HG02943 (cell line): Measurements from ENCODE around the gene WAC.
"Not testable (repeated sequence)": the region's sequence is repeated elsewhere in the genome, so short reads cannot be mapped to it uniquely, and the experiment has no call there.

ENCODE experiments used
- ATAC-seq: cut with Tn5 transposase; IDR thresholded peaks from one replicate; pipeline ENCODE4 v1.9.1; 2021; ENCODE audit warnings: mild to moderate bottlenecking, low read depth, moderate library complexity; ENCODE audit not compliant: unreplicated experiment

The WAC gene

GRCh38 chr10:28604567-28605536 is 71.9 kb downstream of the WAC start:
- ATAC-seq: no peak

GRCh38 chr10:28606568-28606967 is 73.7 kb downstream of the WAC start:
- no peak for ATAC-seq

GRCh38 chr10:28609636-28610035 is 76.7 kb downstream of the WAC start:
- ATAC-seq: not testable (repeated sequence)

- no peak for ATAC-seq
Observed at GRCh38 chr10:28612877-28613276, 80.0 kb downstream of the WAC start.

- no peak for ATAC-seq
Observed at GRCh38 chr10:28616514-28616913, 83.6 kb downstream of the WAC start.

- no peak for ATAC-seq
Observed at GRCh38 chr10:28619455-28619854, 86.5 kb downstream of the WAC start.

- ATAC-seq: no peak
Observed at GRCh38 chr10:28620251-28620650, 87.3 kb downstream of the WAC start.

GRCh38 chr10:28623483-28623882 is 90.6 kb downstream of the WAC start:
- ATAC-seq: no peak

- ATAC-seq: no peak
Observed at GRCh38 chr10:28624351-28624750, 91.4 kb downstream of the WAC start.

GRCh38 chr10:28627102-28627501 is 94.2 kb downstream of the WAC start:
- no peak for ATAC-seq

- ATAC-seq: peak; percentile 62
Observed at GRCh38 chr10:28628184-28628893, 95.4 kb downstream of the WAC start.

GRCh38 chr10:28631896-28632583 is 99.1 kb downstream of the WAC start:
- ATAC-seq: no peak

- ATAC-seq: no peak
Observed at GRCh38 chr10:28632584-28632945, 99.6 kb downstream of the WAC start.

- ATAC-seq: no peak
Observed at GRCh38 chr10:28633750-28634149, 100.8 kb downstream of the WAC start.

GRCh38 chr10:28637346-28637745 is 104.4 kb downstream of the WAC start:
- no peak for ATAC-seq

GRCh38 chr10:28638392-28638791 is 105.5 kb downstream of the WAC start:
- ATAC-seq: no peak

GRCh38 chr10:28640551-28640950 is 107.6 kb downstream of the WAC start:
- ATAC-seq: no peak

- no peak for ATAC-seq
Observed at GRCh38 chr10:28644647-28645046, 111.7 kb downstream of the WAC start.

- ATAC-seq: no peak
Observed at GRCh38 chr10:28652106-28652505, 119.2 kb downstream of the WAC start.

GRCh38 chr10:28652703-28653102 is 119.8 kb downstream of the WAC start:
- ATAC-seq: no peak

- not testable (repeated sequence) for ATAC-seq
Observed at GRCh38 chr10:28658824-28659223, 125.9 kb downstream of the WAC start.
